Activated CD4-positive, CD25-positive, alpha-beta regulatory T cell treated with anti-CD3 and anti-CD28 coated beads, Interleukin-2, amount 50 U/mL, for 16 hours (primary cell): ENCODE results near the gene EBF3.

Source experiments
- DNase-seq: peaks from one replicate; pipeline ENCODE4 v3.0.0-alpha.2; 2020; ENCODE audit warnings: low read depth, low spot score

Gene EBF3

DNA sequence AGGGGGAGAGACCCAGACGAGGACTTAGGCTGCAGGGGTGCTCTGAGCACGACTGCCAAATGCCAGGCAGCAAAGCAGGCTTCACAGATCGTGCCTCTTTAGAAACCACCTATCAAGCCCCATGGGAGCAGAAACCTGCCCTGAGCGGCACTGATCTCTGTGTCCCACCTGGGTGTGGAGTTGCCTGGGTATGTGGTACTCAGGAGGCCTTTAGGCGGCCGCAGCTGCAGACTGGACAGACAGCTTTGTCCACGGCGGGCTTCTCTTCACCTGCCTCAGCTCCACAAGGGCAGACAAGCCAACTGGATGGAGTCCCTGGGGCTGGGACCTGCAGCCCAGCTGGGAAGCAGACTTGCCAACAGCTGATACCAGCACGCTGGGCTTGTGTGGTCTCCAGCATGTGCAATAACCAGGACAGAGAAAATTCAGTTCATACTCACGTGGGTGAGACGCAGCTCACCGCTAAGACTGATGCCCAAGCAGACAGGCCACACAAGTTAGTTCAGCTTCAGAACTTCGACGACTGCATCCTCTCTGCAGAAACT lies 163.2 kb downstream of the EBF3 start:
- no peak for DNase-seq

GRCh38 chr10:129799942-129800341 lies 164.1 kb downstream of the EBF3 start:
- DNase-seq: no peak

DNA sequence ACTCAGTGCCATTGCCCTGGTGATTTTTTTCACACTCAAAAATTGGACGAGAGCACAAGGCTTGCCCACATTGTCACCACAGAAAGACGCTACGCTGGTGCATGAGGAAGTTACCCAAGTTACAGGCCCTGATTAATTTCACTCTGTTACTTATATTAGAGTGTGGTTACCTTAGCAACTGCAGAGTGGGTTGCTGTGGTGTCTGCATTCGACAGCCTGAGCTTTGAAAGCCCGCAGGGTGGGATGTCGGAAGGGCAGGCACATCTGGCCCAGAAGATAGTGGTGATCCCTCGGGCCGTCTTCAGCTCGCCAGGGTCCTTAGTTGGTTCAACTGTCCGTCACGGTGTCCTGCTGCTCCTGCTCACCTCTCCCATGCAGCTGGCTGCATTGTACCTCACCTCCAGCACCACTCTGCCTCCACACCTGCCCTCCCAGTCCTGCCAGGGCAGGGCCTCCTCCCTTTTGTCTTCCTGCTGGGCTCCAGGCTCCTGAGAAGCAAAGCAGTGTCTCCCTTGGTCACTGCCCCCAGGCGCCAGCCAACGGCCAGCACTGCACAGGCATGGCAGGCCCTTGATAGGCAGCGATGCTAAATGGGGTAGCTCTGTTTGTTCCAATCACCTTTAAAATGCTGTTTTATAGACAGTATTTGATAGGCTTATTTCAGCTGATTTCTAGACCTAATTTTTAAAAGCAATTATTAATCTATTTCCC lies 167.2 kb downstream of the EBF3 start:
- DNase-seq: no peak

DNA sequence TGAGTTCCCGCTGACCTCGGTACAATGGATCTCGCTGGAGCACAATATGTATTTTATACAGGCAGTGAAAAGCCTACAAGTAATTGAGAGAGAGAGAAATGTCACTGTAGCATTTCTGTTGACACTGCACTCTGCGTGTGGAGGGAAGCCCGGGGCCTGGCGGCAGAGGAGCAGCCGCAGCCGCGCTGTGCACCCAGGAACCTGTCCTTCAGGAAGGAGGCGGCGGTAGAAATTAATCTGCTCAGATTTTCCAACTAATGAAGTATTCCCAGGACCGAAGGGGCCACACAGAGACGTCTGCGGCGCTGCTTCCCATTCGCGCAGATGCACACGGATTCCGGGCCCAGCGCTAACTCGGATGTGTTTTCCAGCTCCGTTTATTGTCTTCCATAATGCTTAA lies 170.1 kb downstream of the EBF3 start:
- no peak for DNase-seq

DNA sequence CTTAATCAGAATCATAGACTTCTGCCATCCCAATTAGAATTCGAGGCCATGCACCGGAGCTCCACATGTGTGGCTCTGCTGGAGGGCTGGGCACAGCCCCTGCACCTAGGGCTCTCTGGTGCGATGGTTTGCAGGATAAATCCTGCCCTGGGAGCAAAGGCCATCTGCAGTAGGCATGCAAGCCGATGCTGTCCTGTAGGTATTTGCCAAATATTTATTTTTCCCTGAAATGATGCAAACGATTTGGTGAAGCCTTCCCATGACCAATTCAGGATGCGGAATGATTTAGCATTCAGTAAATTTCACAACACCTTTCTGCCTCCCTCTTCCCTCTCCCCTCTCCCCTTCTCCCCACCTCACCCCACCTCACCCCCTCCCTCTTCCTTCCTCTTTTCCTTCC lies 170.6 kb downstream of the EBF3 start:
- DNase-seq: no peak

GRCh38 chr10:129792864-129793263 lies 171.2 kb downstream of the EBF3 start:
- no peak for DNase-seq

GRCh38 chr10:129792141-129792540 lies 171.9 kb downstream of the EBF3 start:
- no peak for DNase-seq

DNA sequence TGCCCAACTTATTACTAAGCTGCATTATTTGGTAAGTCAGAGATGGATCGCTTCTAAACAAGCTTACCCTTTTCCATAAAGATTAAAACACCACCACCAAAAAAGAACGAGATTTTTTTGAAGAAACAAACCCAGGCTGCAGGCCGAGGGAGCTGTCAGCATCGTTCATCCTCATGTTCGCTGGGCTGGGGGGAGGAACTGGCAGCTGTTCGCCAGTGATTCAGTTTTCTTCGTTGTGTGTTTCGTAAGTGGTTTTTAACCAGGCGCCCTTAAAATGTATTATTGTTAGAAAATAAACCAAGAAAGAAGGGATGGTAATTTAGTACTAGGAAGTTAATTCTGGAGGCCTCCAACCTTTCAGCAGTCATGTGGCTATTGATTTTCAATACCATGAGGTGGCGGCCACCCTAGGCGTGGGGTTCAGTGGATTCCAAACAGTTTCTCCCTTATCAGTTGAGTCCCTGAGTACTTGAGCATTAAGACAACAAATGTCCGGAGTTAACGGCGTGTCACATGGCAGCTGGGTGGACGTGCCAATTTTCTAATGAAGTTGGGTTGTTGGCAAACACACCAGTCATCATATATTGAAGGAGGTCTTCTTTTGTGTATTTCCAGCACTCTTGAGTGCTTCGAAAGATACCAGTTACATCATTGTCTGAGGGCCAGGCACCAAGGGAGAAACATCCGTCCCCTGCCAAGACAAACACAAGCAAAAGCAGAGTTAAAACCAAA lies 173.2 kb downstream of the EBF3 start:
- no peak for DNase-seq

DNA sequence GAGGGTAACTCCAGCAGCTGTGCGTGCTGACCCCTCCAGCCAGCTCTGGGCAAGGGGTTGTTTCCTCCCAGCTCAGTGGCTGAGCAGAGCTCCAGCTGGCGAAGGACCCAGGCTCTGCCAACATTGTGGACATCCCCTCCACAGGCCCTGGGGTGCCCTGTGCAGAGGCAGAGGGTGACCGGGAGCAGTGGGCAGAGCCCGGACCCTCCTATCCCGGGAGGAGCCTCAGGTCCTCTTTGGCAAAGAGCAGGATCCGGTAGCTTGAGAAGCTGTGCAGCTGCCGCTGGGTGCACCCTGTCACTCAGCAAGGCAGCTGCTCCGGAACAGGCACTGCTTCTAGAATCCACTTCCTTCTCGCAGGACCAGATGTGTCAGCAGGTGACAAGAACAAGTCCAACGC lies 175.9 kb downstream of the EBF3 start:
- no peak for DNase-seq

- no peak for DNase-seq
These were observed 176.5 kb downstream of the EBF3 start for GRCh38 chr10:129787557-129787956.

GRCh38 chr10:129786216-129786615 lies 177.9 kb downstream of the EBF3 start:
- no peak for DNase-seq

- no peak for DNase-seq
These were observed 178.5 kb downstream of the EBF3 start for GRCh38 chr10:129785536-129785981.
